GM12891 (cell line): ENCODE data around the gene BACH1.

Experiments used
- DNase-seq: peaks from one replicate; pipeline ENCODE4 v3.0.0; 2011; ENCODE audit warnings: low spot score; ENCODE audit not compliant: insufficient read length
- FAIRE-seq: peaks from 2 replicates; lab custom pipeline; 2011; peaks lifted over from hg19 to GRCh38; lab: Jason Lieb, UNC
- PAX5 ChIP-seq: IDR thresholded peaks from 2 replicates; pipeline ENCODE4 v1.6.1; 2011; ENCODE audit warnings: low read length, moderate library complexity, mild to moderate bottlenecking; ENCODE audit not compliant: insufficient read depth, severe bottlenecking
- POLR2AphosphoS5 ChIP-seq: IDR thresholded peaks from 2 replicates; pipeline ENCODE4 v1.6.1; 2011; ENCODE audit warnings: low read depth, low read length, control low read depth
- SPI1 ChIP-seq: IDR thresholded peaks from 2 replicates; pipeline ENCODE4 v1.6.1; 2011; ENCODE audit warnings: low read depth, low read length, control low read depth
- TAF1 ChIP-seq: IDR thresholded peaks from 2 replicates; pipeline ENCODE4 v1.6.1; 2011; ENCODE audit warnings: low read depth, low read length, control low read depth

BACH1 gene

GRCh38 chr21:29394051-29394450 is 95.3 kb downstream of the BACH1 start:
- TF ChIP-seq PAX5 (no peak), TAF1 (no peak), SPI1 (no peak), POLR2AphosphoS5 (no peak)
- FAIRE-seq (no peak), DNase-seq (no peak)
